Measurements from ENCODE around the gene GNAZ. TPM values are rescaled to one million over a fixed set of nuclear protein-coding genes. Genes with fewer than 3 reads are reported as not detected.

Gene GNAZ
- polyA plus RNA-seq, 1 experiment: 12.6 TPM

- Histone ChIP-seq H3K36me3 (ENCODE audit: control insufficient read depth, insufficient read depth, low read length) (no peaks in the 10 kb centered on the region), H3K4me3 (ENCODE audit: low read depth, low read length) (no peak overlapping the region), H3K27me3 (ENCODE audit: control insufficient read depth, insufficient read depth, low read length) (no peaks in the 10 kb centered on the region)
- ChIA-PET CTCF (no interaction called here), POLR2A (no interaction called here)
- TF ChIP-seq CTCF (IDR thresholded peaks at IDR 0.05; ENCODE audit: insufficient read depth, low read depth, low read length): no peak
- DNase-seq (ENCODE audit: low read depth): no peak
These were observed 32.0 kb upstream of the GNAZ start for GRCh38 chr22:23038334-23038642.

- POLR2A ChIA-PET: interaction anchor here (0.6 kb wide), 1 partner anchor 9 kb away, joined by 5 read pairs; no protein-coding TSS in a partner anchor
- DNase-seq (ENCODE audit: low read depth): no peak
- TF ChIP-seq CTCF (IDR thresholded peaks at IDR 0.05; ENCODE audit: insufficient read depth, low read depth, low read length): no peak
- Histone ChIP-seq H3K36me3 (ENCODE audit: control insufficient read depth, insufficient read depth, low read length) (no peaks in the 10 kb centered on the region), H3K4me3 (ENCODE audit: low read depth, low read length) (no peak overlapping the region), H3K27me3 (ENCODE audit: control insufficient read depth, insufficient read depth, low read length) (no peaks in the 10 kb centered on the region)
- CTCF ChIA-PET: no interaction called here
These were observed 31.4 kb upstream of the GNAZ start for GRCh38 chr22:23038902-23039301.

GRCh38 chr22:23042179-23042578 lies 28.1 kb upstream of the GNAZ start:
- DNase-seq (ENCODE audit: low read depth): no peak
- CTCF ChIA-PET: interaction anchor here (1.0 kb wide), 1 partner anchor 28 kb away, joined by 3 read pairs; no protein-coding TSS in a partner anchor
- no peak for TF ChIP-seq CTCF (IDR thresholded peaks at IDR 0.05; ENCODE audit: insufficient read depth, low read depth, low read length)
- H3K27me3 ChIP-seq (ENCODE audit: control insufficient read depth, insufficient read depth, low read length): peaks cover 3% of the 10 kb centered on the region
- POLR2A ChIA-PET: no interaction called here
- no peak overlapping the region for H3K4me3 ChIP-seq (ENCODE audit: low read depth, low read length)
- H3K36me3 ChIP-seq (ENCODE audit: control insufficient read depth, insufficient read depth, low read length): no peaks in the 10 kb centered on the region

GRCh38 chr22:23044570-23044969 lies 25.7 kb upstream of the GNAZ start:
- POLR2A ChIA-PET: no interaction called here

GRCh38 chr22:23045461-23045860 lies 24.9 kb upstream of the GNAZ start:
- Histone ChIP-seq H3K36me3 (ENCODE audit: control insufficient read depth, insufficient read depth, low read length) (no peaks in the 10 kb centered on the region), H3K4me3 (ENCODE audit: low read depth, low read length) (no peak overlapping the region), H3K27me3 (ENCODE audit: control insufficient read depth, insufficient read depth, low read length) (peaks cover 3% of the 10 kb centered on the region)
- POLR2A ChIA-PET: no interaction called here
- DNase-seq (ENCODE audit: low read depth): no peak
- TF ChIP-seq CTCF (IDR thresholded peaks at IDR 0.05; ENCODE audit: insufficient read depth, low read depth, low read length): no peak
- CTCF ChIA-PET: no interaction called here

More at GRCh38 chr22:23044570-23044969, 25.7 kb upstream of the GNAZ start:
- no peak for TF ChIP-seq CTCF (IDR thresholded peaks at IDR 0.05; ENCODE audit: insufficient read depth, low read depth, low read length)
- Histone ChIP-seq H3K36me3 (ENCODE audit: control insufficient read depth, insufficient read depth, low read length) (no peaks in the 10 kb centered on the region), H3K4me3 (ENCODE audit: low read depth, low read length) (no peak overlapping the region), H3K27me3 (ENCODE audit: control insufficient read depth, insufficient read depth, low read length) (peaks cover 3% of the 10 kb centered on the region)
- no peak for DNase-seq (ENCODE audit: low read depth)
- CTCF ChIA-PET: interaction anchor here (0.6 kb wide), 1 partner anchor 246 kb away, joined by 3 read pairs; no protein-coding TSS in a partner anchor
